Endothelial cell of umbilical vein (primary cell): ENCODE results near the gene SLC4A1AP. TPM values are rescaled to one million over a fixed set of nuclear protein-coding genes. Genes with fewer than 3 reads are reported as not detected.

ENCODE experiments used
- BruUV-seq: library from RNA; stranded (reverse); fragments of 400-500 nt; replicated peaks from 2 replicates; lab custom pipeline; 2021; lab: Mats Ljungman, UMichigan
- CTCF ChIA-PET: fragments of 300-600, 350-600 bp; sonication (Branson Sonifier 250); formaldehyde crosslinking; loops from one replicate; lab custom pipeline; 2021; ENCODE audit warnings: antibody characterized with exemption, inconsistent platforms; lab: Charles Lee
- POLR2A ChIA-PET: fragments of 300-600, 350-600 bp; sonication (Branson Sonifier 250); formaldehyde crosslinking; loops from one replicate; lab custom pipeline; 2021; ENCODE audit warnings: antibody characterized with exemption, inconsistent platforms; lab: Charles Lee
- DNase-seq: peaks from one replicate; pipeline ENCODE4 v3.0.0-alpha.2; 2011; ENCODE audit warnings: low read depth, low spot score
- FAIRE-seq: peaks from 2 replicates; lab custom pipeline; 2011; peaks lifted over from hg19 to GRCh38; lab: Jason Lieb, UNC
- H2AFZ ChIP-seq: 2 replicates; pipeline ENCODE4 v1.6.0; 2012; ENCODE audit warnings: low read depth, low read length, control low read depth, inconsistent platforms
- H3K27ac ChIP-seq: 2 replicates; pipeline ENCODE4 v1.5.1; 2011; ENCODE audit warnings: low read depth, mild to moderate bottlenecking, control low read depth, low read length, moderate library complexity; ENCODE audit not compliant: insufficient read depth
- H3K27me3 ChIP-seq, 2 experiments: 2 replicates each; pipeline versions ENCODE4 v1.6.0 to v1.6.1; 2011; ENCODE audit warnings: low read length in 2 of 2, mixed read lengths in 1 of 2; ENCODE audit not compliant: control insufficient read depth in 2 of 2, insufficient read depth in 2 of 2
- H3K36me3 ChIP-seq, 2 experiments: 2 replicates in 1 of 2; 3 replicates in 1 of 2; pipeline ENCODE4 v1.5.1; 2011; ENCODE audit warnings: low read length in 2 of 2, mild to moderate bottlenecking in 1 of 2, moderate library complexity in 1 of 2; ENCODE audit not compliant: control insufficient read depth in 2 of 2, insufficient read depth in 2 of 2; ENCODE audit errors: extremely low read depth in 1 of 2
- H3K4me1 ChIP-seq: 3 replicates; pipeline ENCODE4 v1.5.1; 2011; ENCODE audit warnings: mild to moderate bottlenecking, low read length; ENCODE audit not compliant: control insufficient read depth, insufficient read depth; ENCODE audit errors: extremely low read depth
- H3K4me2 ChIP-seq: 2 replicates; pipeline ENCODE4 v1.6.1; 2011; ENCODE audit warnings: low read length, control low read depth, mixed read lengths; ENCODE audit not compliant: insufficient read depth
- H3K4me3 ChIP-seq, 3 experiments: fragments of 200-600 bp in 1 of 3; sonication (generic), shearing (Covaris generic) in 1 of 3; replicated peaks in 1 of 3; 2 replicates each; pipeline ENCODE4 v1.5.1; 2011 to 2016; ENCODE audit warnings: control low read depth in 3 of 3, low read length in 3 of 3, mild to moderate bottlenecking in 2 of 3, inconsistent platforms in 1 of 3, low read depth in 1 of 3, moderate library complexity in 1 of 3; ENCODE audit not compliant: insufficient read depth in 1 of 3
- H3K79me2 ChIP-seq: 2 replicates; pipeline ENCODE4 v1.6.0; 2012; ENCODE audit warnings: low read length, inconsistent platforms; ENCODE audit not compliant: control insufficient read depth, insufficient read depth
- H3K9ac ChIP-seq: replicated peaks from 2 replicates; pipeline ENCODE3; 2011; ENCODE audit warnings: low read length, control low read depth; ENCODE audit not compliant: insufficient read depth; ENCODE audit errors: extremely low read depth
- H3K9me1 ChIP-seq: replicated peaks from 3 replicates; pipeline ENCODE4 v1.6.0; 2011; ENCODE audit warnings: mild to moderate bottlenecking, low read length; ENCODE audit not compliant: control insufficient read depth, insufficient read depth; ENCODE audit errors: extremely low read depth
- H3K9me3 ChIP-seq: replicated peaks from 2 replicates; pipeline ENCODE4 v1.5.1; 2012; ENCODE audit warnings: low read length, inconsistent platforms; ENCODE audit not compliant: control insufficient read depth, insufficient read depth
- H4K20me1 ChIP-seq: replicated peaks from 2 replicates; pipeline ENCODE3; 2011; ENCODE audit warnings: mild to moderate bottlenecking, low read length; ENCODE audit not compliant: control insufficient read depth, insufficient read depth; ENCODE audit errors: extremely low read depth
- CTCF ChIP-seq, 2 donors: IDR thresholded peaks; 1 replicate in 1 of 2; 2 replicates in 1 of 2; pipeline ENCODE4 v1.5.1; 2011; ENCODE audit warnings: low read length in 2 of 2, mild to moderate bottlenecking in 2 of 2, moderate library complexity in 2 of 2, control low read depth in 1 of 2, inconsistent platforms in 1 of 2, low read depth in 1 of 2; ENCODE audit not compliant: insufficient read depth in 1 of 2; ENCODE audit errors: extremely low read depth in 1 of 2
- EZH2 ChIP-seq: IDR thresholded peaks from 2 replicates; pipeline ENCODE4 v1.6.1; 2012; ENCODE audit warnings: borderline replicate concordance, low read depth, mild to moderate bottlenecking, moderate library complexity, low read length, inconsistent platforms; ENCODE audit not compliant: severe bottlenecking
- FOS ChIP-seq: IDR thresholded peaks from 2 replicates; pipeline ENCODE4 v1.6.1; 2011; ENCODE audit warnings: mild to moderate bottlenecking, low read length, moderate library complexity, borderline replicate concordance; ENCODE audit not compliant: insufficient read depth
- MYC ChIP-seq: IDR thresholded peaks from one replicate; pipeline ENCODE4 v1.6.1; 2011; ENCODE audit warnings: mild to moderate bottlenecking, low read depth, low read length
- POLR2A ChIP-seq: IDR thresholded peaks from 2 replicates; pipeline ENCODE4 v1.6.1; 2012; ENCODE audit warnings: low read depth, mild to moderate bottlenecking, control low read depth, low read length
- dilution Hi-C: fragments of 300-500 bp; cut with MboI; formaldehyde crosslinking; loops from one replicate; pipeline ENCODE4 v1.15.0; 2019; ENCODE audit warnings: low sequenced_read_pairs; ENCODE audit not compliant: extremely low pct_ligation_motif_present
- intact Hi-C: fragments of 100-400 bp; cut with micrococcal nuclease; formaldehyde crosslinking; loops from one replicate; pipeline ENCODE4 v1.10.0; 2022
- polyA plus RNA-seq, 4 experiments: library from polyadenylated mRNA; depleted of rRNA in 3 of 4; stranded (reverse) in 3 of 4; unstranded in 1 of 4; fragments of >200 nt; gene quantifications; 2 replicates each; pipeline versions ENCODE4 v1.2.1 to v1.2.3, GENCODE V29; 2011 to 2012; ENCODE audit warnings: missing spikeins in 1 of 4
- total RNA-seq: library from RNA; stranded (reverse); gene quantifications from 2 replicates; pipeline ENCODE4 v1.2.3, GENCODE V29; 2021
- TF ChIP-seq, protein P1 (sequence below): IDR thresholded peaks from 2 replicates; pipeline ENCODE4 v1.6.1; 2011; ENCODE audit not compliant: insufficient read depth, insufficient read length

Gene SLC4A1AP
- total and polyA plus RNA-seq, 2 donors (not counting 3 experiments of a cell fraction or from before 2014, with no cell fraction given): 9.5 to 28.4 TPM

GRCh38 chr2:27638709-27639108, 25.0 kb upstream of the SLC4A1AP start:
- Histone ChIP-seq H3K9ac (no peak overlapping the region), H3K27ac (no peak overlapping the region), H3K9me1 (no peaks in the 10 kb centered on the region), H4K20me1 (no peaks in the 10 kb centered on the region), H3K36me3 (peaks cover 21 to 30% of the 10 kb centered on the region in 2 experiments), H3K79me2 (no peaks in the 10 kb centered on the region), H3K4me1 (no peaks in the 10 kb centered on the region), H3K4me2 (no peak overlapping the region), H3K27me3 (no peaks in the 10 kb centered on the region), H3K9me3 (no peaks in the 10 kb centered on the region), H2AFZ (no peak overlapping the region), H3K4me3 (no peak overlapping the region)
- no peak for FAIRE-seq
- ChIA-PET CTCF (interaction anchor here (1.2 to 1.6 kb wide), 3 partner anchors 9 to 18 kb away, joined by 3 read pairs; partner anchors contain the start of genes CCDC121 and GPN1), POLR2A (interaction anchor here (0.5 kb wide), 1 partner anchor 808 kb away, joined by 3 read pairs; no protein-coding TSS in a partner anchor)
- intact Hi-C loops (no loop called here), dilution Hi-C loops (no loop called here)
- no peak for DNase-seq
- no peak for TF ChIP-seq POLR2A
- TF ChIP-seq MYC: no peak
- TF ChIP-seq, protein P1, sequence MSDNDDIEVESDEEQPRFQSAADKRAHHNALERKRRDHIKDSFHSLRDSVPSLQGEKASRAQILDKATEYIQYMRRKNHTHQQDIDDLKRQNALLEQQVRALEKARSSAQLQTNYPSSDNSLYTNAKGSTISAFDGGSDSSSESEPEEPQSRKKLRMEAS: no peak
- TF ChIP-seq CTCF (IDR thresholded peaks at IDR 0.05; ENCODE audit: extremely low read depth in 1 of 2, insufficient read depth in 1 of 2, low read depth in 1 of 2, low read length in 2 of 2): no peak
- TF ChIP-seq FOS: no peak
- TF ChIP-seq EZH2: no peak
- BruUV-seq: no TSS peak
